Endodermal cell (in vitro differentiated cells): ENCODE results near the gene GPR68. TPM values are rescaled to one million over a fixed set of nuclear protein-coding genes. Genes with fewer than 3 reads are reported as not detected.

Experiments used
- DNase-seq: peaks from one replicate; pipeline ENCODE4 v3.0.0-alpha.2; 2017
- H3K27ac ChIP-seq: 2 replicates; pipeline ENCODE4 v1.5.1; 2013; ENCODE audit warnings: mild to moderate bottlenecking, low read depth, low read length, moderate library complexity
- H3K27me3 ChIP-seq: 2 replicates; pipeline ENCODE4 v1.6.1; 2013; ENCODE audit warnings: mild to moderate bottlenecking, low read length, moderate library complexity; ENCODE audit not compliant: insufficient read depth, control insufficient read depth, poor library complexity, severe bottlenecking
- H3K36me3 ChIP-seq: 2 replicates; pipeline ENCODE4 v1.7.0; 2013; ENCODE audit warnings: mild to moderate bottlenecking, low read length, moderate library complexity; ENCODE audit not compliant: control insufficient read depth, insufficient read depth
- H3K4me1 ChIP-seq: one replicate; pipeline ENCODE4 v1.7.0; 2013; ENCODE audit warnings: low read length; ENCODE audit not compliant: control insufficient read depth, insufficient read depth
- H3K4me3 ChIP-seq: 2 replicates; pipeline ENCODE4 v1.5.1; 2013; ENCODE audit warnings: mild to moderate bottlenecking, low read length, moderate library complexity
- H3K9ac ChIP-seq: 2 replicates; pipeline ENCODE4 v1.6.1; 2013; ENCODE audit warnings: mild to moderate bottlenecking, low read length, moderate library complexity; ENCODE audit not compliant: poor library complexity, severe bottlenecking; ENCODE audit errors: extremely low read depth
- H3K9me3 ChIP-seq: 2 replicates; pipeline ENCODE4 v1.6.1; 2013; ENCODE audit warnings: mild to moderate bottlenecking, low read length, moderate library complexity; ENCODE audit not compliant: control insufficient read depth
- H3K27ac Mint-ChIP-seq: 2 replicates; pipeline ENCODE4 v1.8.0; 2020; ENCODE audit warnings: mixed read lengths
- H3K27me3 Mint-ChIP-seq: 2 replicates; pipeline ENCODE4 v1.8.0; 2021; ENCODE audit warnings: mild to moderate bottlenecking, mixed read lengths; ENCODE audit not compliant: insufficient read depth
- H3K36me3 Mint-ChIP-seq: 2 replicates; pipeline ENCODE4 v1.8.0; 2020; ENCODE audit warnings: low read depth, mixed read lengths
- H3K4me1 Mint-ChIP-seq: 2 replicates; pipeline ENCODE4 v1.8.0; 2020; ENCODE audit warnings: mixed read lengths
- H3K4me3 Mint-ChIP-seq: 2 replicates; pipeline ENCODE4 v1.8.0; 2020; ENCODE audit warnings: mild to moderate bottlenecking, moderate library complexity, mixed read lengths
- H3K9me3 Mint-ChIP-seq: 2 replicates; pipeline ENCODE4 v1.8.0; 2020; ENCODE audit warnings: mild to moderate bottlenecking, mixed read lengths
- CTCF ChIP-seq: fragments of 200-600 bp; sonication (generic); conservative IDR thresholded peaks from 2 replicates; pipeline ENCODE4 v1.5.0; 2021; ENCODE audit warnings: antibody characterized with exemption, mild to moderate bottlenecking
- WGBS, 2 experiments: methylation state at CpG; one replicate each; pipeline versions ENCODE4 v1.1.5 to v1.1.7; 2013; ENCODE audit warnings: missing lambda C conversion rate in 2 of 2, mixed read lengths in 1 of 2; ENCODE audit not compliant: insufficient coverage in 1 of 2, insufficient read length in 1 of 2; 5-methylcytosine and 5-hydroxymethylcytosine counted together
- total RNA-seq, 2 donors: library from RNA; stranded (reverse); fragmentation: NEBNext Ultra II Directional in 1 of 2; extraction: Animal tissue kit (Norgen Biotek cat#: 25700) in 1 of 2; gene quantifications; 2 replicates in 1 of 2; 3 replicates in 1 of 2; pipeline ENCODE4 v1.2.1, GENCODE V29; 2021

The GPR68 gene
- total RNA-seq, 2 donors from 2014 or later: 0.38 to 0.44 TPM

- H3K27me3 Mint-ChIP-seq: peaks cover 17% of the 10 kb centered on the region
- no peak for TF ChIP-seq CTCF
- no peak overlapping the region for H3K9ac ChIP-seq
- H3K4me1 Mint-ChIP-seq: no peaks in the 10 kb centered on the region
- 92% methylated on average over 4 of the region's 4 CpGs; no CpG with 5 or more reads in 1 of the 2 experiments for WGBS, 2 experiments
- no peaks in the 10 kb centered on the region for H3K27me3 ChIP-seq
- no peaks in the 10 kb centered on the region for H3K36me3 Mint-ChIP-seq
- H3K4me3 Mint-ChIP-seq: no peak overlapping the region
- peaks cover 16% of the 10 kb centered on the region for H3K9me3 Mint-ChIP-seq
- H3K27ac Mint-ChIP-seq: no peak overlapping the region
- H3K27ac ChIP-seq: no peak overlapping the region
- no peaks in the 10 kb centered on the region for H3K9me3 ChIP-seq
- H3K36me3 ChIP-seq: no peaks in the 10 kb centered on the region
- H3K4me1 ChIP-seq: no peaks in the 10 kb centered on the region
- no peak overlapping the region for H3K4me3 ChIP-seq
- no peak for DNase-seq
Measured at GRCh38 chr14:91242635-91243034, 1.9 kb downstream of the GPR68 start.

DNA sequence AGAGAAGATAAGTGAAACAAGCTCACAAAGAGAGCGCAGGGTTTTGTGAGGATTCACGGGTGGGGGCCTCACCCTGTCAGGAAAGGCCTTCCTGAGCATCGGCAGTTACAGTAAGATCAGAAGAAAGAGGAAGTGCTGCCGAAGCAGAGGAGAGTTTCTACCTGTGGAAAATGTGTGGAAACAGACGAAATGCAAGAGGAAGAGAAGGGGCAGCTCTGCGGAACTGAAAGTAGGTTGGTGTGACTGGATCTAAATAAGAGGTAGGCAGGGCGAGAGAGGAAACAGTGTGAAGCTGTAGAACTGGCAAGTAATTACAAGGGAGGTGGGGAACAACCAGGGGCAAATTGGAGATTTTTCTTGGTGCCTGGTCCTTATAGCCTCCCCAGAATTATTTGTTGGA lies 2.6 kb downstream of the GPR68 start:
- TF ChIP-seq CTCF: no peak
- WGBS, 2 experiments: 86 to 90% methylated on average over 5 to 7 of the region's 7 CpGs
- Histone ChIP-seq H3K36me3 (no peaks in the 10 kb centered on the region), H3K4me3 (no peak overlapping the region), H3K27ac (no peak overlapping the region), H3K4me1 (no peaks in the 10 kb centered on the region), H3K9me3 (no peaks in the 10 kb centered on the region), H3K9ac (no peak overlapping the region), H3K27me3 (no peaks in the 10 kb centered on the region)
- Mint-ChIP-seq H3K27ac (no peak overlapping the region), H3K4me1 (no peaks in the 10 kb centered on the region), H3K4me3 (no peak overlapping the region), H3K36me3 (no peaks in the 10 kb centered on the region), H3K9me3 (peaks cover 10% of the 10 kb centered on the region), H3K27me3 (peaks cover 17% of the 10 kb centered on the region)
- no peak for DNase-seq

DNA sequence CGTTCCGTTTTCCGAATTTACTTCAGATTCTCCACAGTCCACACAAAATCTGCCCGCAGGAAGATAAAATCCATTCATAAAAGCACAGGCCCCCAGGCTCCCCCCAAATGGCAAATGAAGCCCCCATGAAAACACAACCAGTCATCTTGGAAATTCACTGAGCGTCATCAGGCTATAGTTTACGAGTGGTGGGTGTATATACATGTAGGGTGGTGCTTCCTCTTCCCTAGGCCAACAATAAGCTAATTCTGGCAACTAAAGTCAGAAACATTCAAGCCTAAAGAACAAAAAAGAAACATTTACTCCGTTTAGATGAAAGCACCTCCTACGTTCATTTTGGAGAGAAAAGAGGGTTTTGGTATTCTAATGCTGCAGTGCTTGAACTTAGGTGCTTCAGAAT lies 5.8 kb downstream of the GPR68 start:
- Histone ChIP-seq H3K9me3 (no peaks in the 10 kb centered on the region), H3K9ac (no peak overlapping the region), H3K36me3 (no peaks in the 10 kb centered on the region), H3K4me3 (no peak overlapping the region), H3K27ac (no peak overlapping the region), H3K27me3 (no peaks in the 10 kb centered on the region), H3K4me1 (no peaks in the 10 kb centered on the region)
- no peak for TF ChIP-seq CTCF
- 86 to 87% methylated on average over 7 to 8 of the region's 8 CpGs for WGBS, 2 experiments
- Mint-ChIP-seq H3K9me3 (peaks cover 10% of the 10 kb centered on the region), H3K27ac (no peak overlapping the region), H3K4me3 (no peak overlapping the region), H3K36me3 (no peaks in the 10 kb centered on the region), H3K4me1 (no peaks in the 10 kb centered on the region), H3K27me3 (peaks cover 14% of the 10 kb centered on the region)
- no peak for DNase-seq
